ENCODE data around the gene OR2A5. TPM values are rescaled to one million over a fixed set of nuclear protein-coding genes. Genes with fewer than 3 reads are reported as not detected.
"Not testable (repeated sequence)": the region's sequence is repeated elsewhere in the genome, so short reads cannot be mapped to it uniquely, and the experiment has no call there.

Gene OR2A5
- total RNA-seq, 4 donors from 2014 or later = not detected

DNA sequence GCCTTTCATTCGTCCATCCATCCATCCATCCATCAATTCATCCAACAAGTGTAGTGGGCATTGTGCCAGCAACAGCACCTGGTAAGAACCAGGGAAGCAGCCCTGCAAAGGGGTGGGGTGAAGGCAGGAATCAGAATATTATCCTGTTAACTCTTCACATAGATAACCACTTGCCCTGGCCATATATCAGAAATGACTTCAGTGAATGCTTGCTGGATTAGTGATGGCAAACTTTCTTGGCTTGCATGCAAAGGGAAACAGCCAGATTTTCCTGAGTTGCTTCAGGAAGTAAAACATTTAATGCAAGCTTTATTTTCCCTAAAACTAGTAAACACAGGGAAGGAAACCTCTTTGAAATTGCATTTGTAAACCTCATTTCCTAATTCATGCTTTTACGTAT lies 743 bp downstream of the OR2A5 start:
- Histone ChIP-seq H3K27ac (no peak overlapping the region), H3K4me1 (no peaks in the 10 kb centered on the region), H3K4me3 (no peak overlapping the region), H3K27me3 (no peaks in the 10 kb centered on the region), H3K36me3 (no peaks in the 10 kb centered on the region), H3K9me3 (no peaks in the 10 kb centered on the region)
- DNase-seq (ENCODE audit: low spot score in 2 of 2) = no peak
- TF ChIP-seq, protein P1, sequence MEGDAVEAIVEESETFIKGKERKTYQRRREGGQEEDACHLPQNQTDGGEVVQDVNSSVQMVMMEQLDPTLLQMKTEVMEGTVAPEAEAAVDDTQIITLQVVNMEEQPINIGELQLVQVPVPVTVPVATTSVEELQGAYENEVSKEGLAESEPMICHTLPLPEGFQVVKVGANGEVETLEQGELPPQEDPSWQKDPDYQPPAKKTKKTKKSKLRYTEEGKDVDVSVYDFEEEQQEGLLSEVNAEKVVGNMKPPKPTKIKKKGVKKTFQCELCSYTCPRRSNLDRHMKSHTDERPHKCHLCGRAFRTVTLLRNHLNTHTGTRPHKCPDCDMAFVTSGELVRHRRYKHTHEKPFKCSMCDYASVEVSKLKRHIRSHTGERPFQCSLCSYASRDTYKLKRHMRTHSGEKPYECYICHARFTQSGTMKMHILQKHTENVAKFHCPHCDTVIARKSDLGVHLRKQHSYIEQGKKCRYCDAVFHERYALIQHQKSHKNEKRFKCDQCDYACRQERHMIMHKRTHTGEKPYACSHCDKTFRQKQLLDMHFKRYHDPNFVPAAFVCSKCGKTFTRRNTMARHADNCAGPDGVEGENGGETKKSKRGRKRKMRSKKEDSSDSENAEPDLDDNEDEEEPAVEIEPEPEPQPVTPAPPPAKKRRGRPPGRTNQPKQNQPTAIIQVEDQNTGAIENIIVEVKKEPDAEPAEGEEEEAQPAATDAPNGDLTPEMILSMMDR (IDR thresholded peaks at IDR 0.05) = no peak
- TF ChIP-seq EP300 (IDR thresholded peaks at IDR 0.05) (no peak), POLR2A (IDR thresholded peaks at IDR 0.05) (no peak)
- whole genome bisulfite sequencing, 2 donors = 59 to 62% methylated on average over 2 of the region's 2 CpGs

DNA sequence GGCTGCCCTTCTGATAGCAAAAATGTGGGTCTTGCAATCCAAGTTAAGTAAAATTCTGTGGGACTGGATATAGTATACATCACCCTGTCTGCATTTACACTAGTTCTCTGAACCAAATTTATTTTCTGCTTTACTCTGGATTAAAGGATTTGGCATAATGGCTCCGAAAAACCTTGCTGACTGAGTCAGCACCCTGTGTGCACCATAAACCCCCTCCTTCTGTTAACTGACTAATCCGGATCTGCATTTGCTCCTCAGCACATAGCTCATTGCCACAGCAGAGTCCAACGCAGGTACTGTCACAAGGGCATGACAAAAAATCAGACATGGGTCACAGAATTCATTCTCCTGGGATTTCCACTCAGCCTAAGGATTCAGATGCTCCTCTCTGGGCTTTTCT lies 1.3 kb downstream of the OR2A5 start:
- TF ChIP-seq EP300 (IDR thresholded peaks at IDR 0.05) = no peak
- TF ChIP-seq, protein P1 (IDR thresholded peaks at IDR 0.05) = no peak
- TF ChIP-seq POLR2A (IDR thresholded peaks at IDR 0.05) = no peak
- 56 to 73% methylated on average over 3 of the region's 3 CpGs for WGBS, 2 donors
- H3K27me3 ChIP-seq = no peaks in the 10 kb centered on the region

DNA sequence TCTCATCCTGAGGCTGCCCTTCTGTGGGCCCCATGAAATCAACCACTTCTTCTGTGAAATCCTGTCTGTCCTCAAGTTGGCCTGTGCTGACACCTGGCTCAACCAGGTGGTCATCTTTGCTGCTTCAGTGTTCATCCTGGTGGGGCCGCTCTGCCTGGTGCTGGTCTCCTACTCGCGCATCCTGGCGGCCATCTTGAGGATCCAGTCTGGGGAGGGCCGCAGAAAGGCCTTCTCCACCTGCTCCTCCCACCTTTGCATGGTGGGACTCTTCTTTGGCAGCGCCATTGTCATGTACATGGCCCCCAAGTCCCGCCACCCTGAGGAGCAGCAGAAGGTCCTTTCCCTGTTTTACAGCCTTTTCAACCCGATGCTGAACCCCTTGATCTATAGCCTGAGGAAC lies 2.1 kb downstream of the OR2A5 start:
- H3K36me3 ChIP-seq; H3K27me3 ChIP-seq; DNase-seq (ENCODE audit: low spot score in 2 of 2); H3K27ac ChIP-seq; H3K4me3 ChIP-seq; H3K4me1 ChIP-seq; H3K9me3 ChIP-seq: not testable (repeated sequence)
- 85 to 93% methylated on average over 7 to 8 of the region's 8 CpGs for WGBS, 2 donors

More for the DNA sequence above, 1.3 kb downstream of the OR2A5 start:
- H3K27ac ChIP-seq = no peak overlapping the region
- no peaks in the 10 kb centered on the region for H3K9me3 ChIP-seq
- no peaks in the 10 kb centered on the region for H3K36me3 ChIP-seq
- H3K4me3 ChIP-seq = no peak overlapping the region
- DNase-seq (ENCODE audit: low spot score in 2 of 2) = no peak
- no peaks in the 10 kb centered on the region for H3K4me1 ChIP-seq

DNA sequence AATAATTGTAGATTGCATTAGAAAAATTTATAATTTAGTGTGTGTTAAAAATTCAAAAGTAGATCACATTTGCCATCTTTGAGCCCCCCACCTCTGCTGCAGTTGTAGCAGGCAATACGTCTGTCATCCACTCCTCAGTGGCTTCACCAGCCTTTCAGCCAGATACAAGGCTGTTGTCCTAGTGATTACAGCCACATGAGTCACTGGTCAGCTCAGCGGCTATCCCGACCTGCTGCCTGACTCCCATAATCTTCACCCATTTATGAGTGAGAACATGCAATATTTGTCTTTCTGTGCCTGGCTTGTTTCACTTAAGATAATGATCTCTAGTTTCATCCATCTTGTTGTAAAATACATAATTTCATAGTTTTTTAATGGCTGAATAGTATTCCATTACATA lies 9.2 kb downstream of the OR2A5 start:
- Histone ChIP-seq H3K4me1 (no peaks in the 10 kb centered on the region), H3K4me3 (no peak overlapping the region), H3K27ac (no peak overlapping the region), H3K36me3 (no peaks in the 10 kb centered on the region), H3K27me3 (no peaks in the 10 kb centered on the region), H3K9me3 (peaks cover 0 to 9% (median 0%) of the 10 kb centered on the region in 4 donors)
- DNase-seq (ENCODE audit: low spot score in 2 of 2) = no peak
- WGBS, 2 donors = 79 to 84% methylated on average over 3 of the region's 3 CpGs
- no peak for TF ChIP-seq POLR2A (IDR thresholded peaks at IDR 0.05)
- TF ChIP-seq EP300 (IDR thresholded peaks at IDR 0.05) = no peak
- TF ChIP-seq, protein P1 (IDR thresholded peaks at IDR 0.05) = no peak

DNA sequence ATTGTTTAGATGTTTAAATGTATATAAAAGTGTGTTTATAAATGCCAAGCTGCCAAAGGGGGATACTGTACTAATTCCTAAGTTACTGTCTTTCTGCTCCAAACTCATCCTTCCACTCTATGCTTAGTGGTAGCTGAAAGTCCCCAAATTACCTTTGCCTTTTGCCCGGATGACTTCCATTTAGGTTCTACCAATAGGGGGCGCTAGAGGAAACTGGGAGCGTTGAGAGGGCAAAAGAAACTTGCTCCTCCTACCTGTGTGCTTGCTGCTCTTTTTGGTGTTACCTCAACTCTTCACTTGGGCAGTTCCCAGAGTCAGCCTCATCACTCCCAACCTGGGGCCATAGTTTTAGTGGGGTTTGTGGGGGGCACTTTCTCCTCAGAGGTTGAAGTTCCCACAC lies 15.0 kb downstream of the OR2A5 start:
- TF ChIP-seq EP300 (IDR thresholded peaks at IDR 0.05) (no peak), POLR2A (IDR thresholded peaks at IDR 0.05) (no peak)
- TF ChIP-seq, protein P1 (IDR thresholded peaks at IDR 0.05) = no peak
- H3K4me3 ChIP-seq = no peak overlapping the region
- H3K4me1 ChIP-seq = no peaks in the 10 kb centered on the region
- H3K27ac ChIP-seq = no peak overlapping the region
- no peaks in the 10 kb centered on the region for H3K36me3 ChIP-seq
- H3K9me3 ChIP-seq = peaks cover 0 to 12% (median 0%) of the 10 kb centered on the region in 4 donors
- H3K27me3 ChIP-seq = no peaks in the 10 kb centered on the region
- WGBS, 2 donors = 36 to 53% methylated on average over 3 of the region's 3 CpGs
- DNase-seq (ENCODE audit: low spot score in 2 of 2) = no peak

DNA sequence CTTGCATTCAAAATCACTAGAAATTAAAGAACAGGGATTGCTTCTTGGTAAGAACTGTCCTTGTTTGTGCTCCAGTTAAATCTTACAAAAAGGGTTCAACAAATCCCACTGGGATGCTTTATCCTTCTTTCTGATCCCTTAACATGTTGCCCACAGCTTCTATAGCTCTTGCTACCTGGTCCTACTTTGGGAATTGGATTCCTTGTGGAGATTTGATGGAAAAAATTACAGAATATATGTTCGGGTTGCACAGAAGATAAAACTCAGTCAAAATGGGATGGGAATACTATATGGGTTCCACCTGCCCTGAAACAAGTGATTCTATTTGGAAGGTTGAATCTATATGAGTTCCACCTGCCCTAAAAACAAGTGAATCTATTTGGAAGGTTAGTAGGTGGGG lies 20.8 kb downstream of the OR2A5 start, which contains the start of gene OR2A25:
Gene OR2A25 (plus strand): TSS at position 301 of the 400 bp plus-strand sequence. CDS start 4,409 bp downstream, outside the sequence.
- Histone ChIP-seq H3K4me3 (no peak within 1 kb of the TSS), H3K9me3 (peaks cover 0 to 3% (median 0%) of the 10 kb centered on the region in 4 donors), H3K4me1 (no peaks in the 10 kb centered on the region), H3K36me3 (no peaks in the 10 kb centered on the region), H3K27me3 (no peaks in the 10 kb centered on the region), H3K27ac (no peak within 1 kb of the TSS)
- 74 to 83% methylated on average over 1 of the region's 1 CpG for WGBS, 2 donors
- TF ChIP-seq, protein P1 (IDR thresholded peaks at IDR 0.05) = no peak
- TF ChIP-seq POLR2A (IDR thresholded peaks at IDR 0.05) (no peak), EP300 (IDR thresholded peaks at IDR 0.05) (no peak)
- no peak for DNase-seq (ENCODE audit: low spot score in 2 of 2)

All from tibial nerve (tissue), 4 donors.